HepG2 (cell line): Measurements from ENCODE around the gene GRM4. TPM values are rescaled to one million over a fixed set of nuclear protein-coding genes. Genes with fewer than 3 reads are reported as not detected.

Experiments used
- HDAC2 ChIP-seq: sonication (generic); formaldehyde crosslinking; IDR thresholded peaks from 2 replicates; pipeline ENCODE4 v1.4.0; 2020; ENCODE audit warnings: missing genetic modification reagents
- HHEX ChIP-seq: IDR thresholded peaks from 2 replicates; pipeline ENCODE4 v1.6.1; 2016; ENCODE audit warnings: control low read depth
- KMT2A ChIP-seq: sonication (generic); formaldehyde crosslinking; IDR thresholded peaks from 2 replicates; pipeline ENCODE4 v1.4.0; 2020; ENCODE audit warnings: missing genetic modification reagents
- RBAK ChIP-seq: sonication (generic); formaldehyde crosslinking; IDR thresholded peaks from 2 replicates; pipeline ENCODE4 v1.5.1; 2020; ENCODE audit warnings: mild to moderate bottlenecking, missing genetic modification reagents
- SOX13 ChIP-seq, 3 experiments: fragments of 450-650 bp in 1 of 3; sonication (generic) in 1 of 3; formaldehyde crosslinking in 1 of 3; IDR thresholded peaks in 2 of 3; conservative IDR thresholded peaks in 1 of 3; 2 replicates each; pipeline versions ENCODE4 v1.5.0 to v1.6.1; 2016 to 2020; ENCODE audit warnings: antibody characterized with exemption in 1 of 3, mild to moderate bottlenecking in 1 of 3, missing compliant biosample characterization in 1 of 3, missing genetic modification reagents in 1 of 3, moderate library complexity in 1 of 3
- TOE1 ChIP-seq: sonication (generic); formaldehyde crosslinking; IDR thresholded peaks from 2 replicates; pipeline ENCODE4 v1.4.0; 2020; ENCODE audit warnings: mild to moderate bottlenecking, missing genetic modification reagents
- ZBTB1 ChIP-seq: sonication (generic); formaldehyde crosslinking; IDR thresholded peaks from 2 replicates; pipeline ENCODE4 v1.4.0; 2020; ENCODE audit warnings: missing genetic modification reagents, borderline replicate concordance
- ZBTB40 ChIP-seq, 2 experiments: fragments of 450-650 bp in 1 of 2; sonication (generic) in 1 of 2; formaldehyde crosslinking in 1 of 2; IDR thresholded peaks; 2 replicates each; pipeline versions ENCODE4 v1.6.1 to v1.8.0; 2016 to 2022; ENCODE audit warnings: antibody characterized with exemption in 1 of 2, mild to moderate bottlenecking in 1 of 2, missing genetic modification reagents in 1 of 2
- ZNF432 ChIP-seq: sonication (generic); formaldehyde crosslinking; IDR thresholded peaks from 2 replicates; pipeline ENCODE4 v1.5.0; 2020; ENCODE audit warnings: missing genetic modification reagents, mild to moderate bottlenecking, borderline replicate concordance
- ZNF460 ChIP-seq: sonication (generic); formaldehyde crosslinking; IDR thresholded peaks from 2 replicates; pipeline ENCODE4 v1.5.1; 2020; ENCODE audit warnings: missing genetic modification reagents, mild to moderate bottlenecking, borderline replicate concordance
- ZNF562 ChIP-seq: sonication (generic); formaldehyde crosslinking; IDR thresholded peaks from 2 replicates; pipeline ENCODE4 v1.8.0; 2022; ENCODE audit warnings: missing genetic modification reagents, borderline replicate concordance
- ZNF704 ChIP-seq: sonication (generic); formaldehyde crosslinking; IDR thresholded peaks from 2 replicates; pipeline ENCODE4 v1.8.1; 2023; ENCODE audit warnings: mild to moderate bottlenecking, inconsistent platforms, moderate library complexity, missing genetic modification reagents, borderline replicate concordance
- polyA plus RNA-seq, 8 experiments: library from polyadenylated mRNA; depleted of rRNA in 3 of 8; stranded (reverse) in 7 of 8; unstranded in 1 of 8; fragments of >200 nt; fragmentation: Illumina TruSeq in 4 of 8; extraction: Trizol in 4 of 8; gene quantifications; 2 replicates each; pipeline versions ENCODE4 v1.2.1 to v1.2.3, GENCODE V29; 2011 to 2016; ENCODE audit warnings: low read depth in 4 of 8, missing spikeins in 1 of 8, mixed read lengths in 1 of 8; ENCODE audit not compliant: insufficient read depth in 1 of 8
- total RNA-seq, 5 experiments: library from RNA; depleted of rRNA; stranded (reverse); fragments of >200 nt; fragmentation: Illumina TruSeq; extraction: Trizol; gene quantifications; 2 replicates each; pipeline ENCODE4 v1.2.3, GENCODE V29; 2016; ENCODE audit warnings: low read depth in 1 of 5

The GRM4 gene
- total and polyA plus RNA-seq, 2 of the 13 experiments (the other 11 are each of a cell fraction or from before 2014, with no cell fraction given) = not detected

GRCh38 chr6:34018961-34019606 lies 126.8 kb downstream of the GRM4 start (continued):
- TF ChIP-seq ZBTB40 (IDR thresholded peaks at IDR 0.05) (no peak), ZBTB40 (CRISPR knock-in tag; IDR thresholded peaks at IDR 0.05) (no peak), KMT2A (no peak), HDAC2 (CRISPR knock-in tag) (no peak), ZNF460 (CRISPR knock-in tag) (no peak), HHEX (CRISPR knock-in tag) (no peak), ZNF704 (no peak), ZNF562 (CRISPR knock-in tag) (no peak), RBAK (CRISPR knock-in tag) (no peak), SOX13 (IDR thresholded peaks at IDR 0.05) (no peak), SOX13 (CRISPR knock-in tag; conservative IDR thresholded peaks at IDR 0.05 in 1 of 2, IDR thresholded peaks at IDR 0.05 in 1 of 2) (no peak), TOE1 (CRISPR knock-in tag) (no peak), ZNF432 (CRISPR knock-in tag) (no peak), ZBTB1 (CRISPR knock-in tag) (no peak)
- TF ChIP-seq, all 625 proteins: peak for 0
